ENCODE measurements around the gene SMDT1.

The SMDT1 gene

GRCh38 chr22:42079319-42080251 is at the start of gene SMDT1:
Gene SMDT1 (plus strand): TSS chr22:42079700. CDS start chr22:42079769, 69 bp downstream.
- TF ChIP-seq CTCF (IDR thresholded peaks at IDR 0.05; ENCODE audit: extremely low read depth, insufficient read depth, missing control alignments): no peak
- peak; percentile 99 for DNase-seq (ENCODE audit: low spot score)
- in situ Hi-C loops (cut with MboI; ENCODE audit: low pct_unique_long_range_greater_than_20kb, low sequenced_read_pairs, unreplicated experiment): loop anchor here (10.0 kb wide), 1 partner anchor 95 kb away; no protein-coding TSS in a partner anchor

GRCh38 chr22:42033263-42034181 is 46.0 kb upstream of the SMDT1 start:
- in situ Hi-C loops (cut with MboI; ENCODE audit: low pct_unique_long_range_greater_than_20kb, low sequenced_read_pairs, unreplicated experiment): no loop called here
- DNase-seq (ENCODE audit: low spot score): no peak
- TF ChIP-seq CTCF (IDR thresholded peaks at IDR 0.05; ENCODE audit: extremely low read depth, insufficient read depth, missing control alignments): no peak

GRCh38 chr22:42035256-42035655 is 44.2 kb upstream of the SMDT1 start:
- in situ Hi-C loops (cut with MboI; ENCODE audit: low pct_unique_long_range_greater_than_20kb, low sequenced_read_pairs, unreplicated experiment): no loop called here
- no peak for TF ChIP-seq CTCF (IDR thresholded peaks at IDR 0.05; ENCODE audit: extremely low read depth, insufficient read depth, missing control alignments)
- no peak for DNase-seq (ENCODE audit: low spot score)

GRCh38 chr22:42039271-42039670 is 40.2 kb upstream of the SMDT1 start:
- in situ Hi-C loops (cut with MboI; ENCODE audit: low pct_unique_long_range_greater_than_20kb, low sequenced_read_pairs, unreplicated experiment): no loop called here
- TF ChIP-seq CTCF (IDR thresholded peaks at IDR 0.05; ENCODE audit: extremely low read depth, insufficient read depth, missing control alignments): no peak
- DNase-seq (ENCODE audit: low spot score): no peak

- no peak for DNase-seq (ENCODE audit: low spot score)
- TF ChIP-seq CTCF (IDR thresholded peaks at IDR 0.05; ENCODE audit: extremely low read depth, insufficient read depth, missing control alignments): no peak
- in situ Hi-C loops (cut with MboI; ENCODE audit: low pct_unique_long_range_greater_than_20kb, low sequenced_read_pairs, unreplicated experiment): no loop called here
Observed at GRCh38 chr22:42041784-42042183, 37.7 kb upstream of the SMDT1 start.

GRCh38 chr22:42050641-42051180 is 28.8 kb upstream of the SMDT1 start:
- in situ Hi-C loops (cut with MboI; ENCODE audit: low pct_unique_long_range_greater_than_20kb, low sequenced_read_pairs, unreplicated experiment): no loop called here
- no peak for TF ChIP-seq CTCF (IDR thresholded peaks at IDR 0.05; ENCODE audit: extremely low read depth, insufficient read depth, missing control alignments)

More at GRCh38 chr22:42050641-42051180, 28.8 kb upstream of the SMDT1 start:
- DNase-seq (ENCODE audit: low spot score): no peak

Measured in GM13977 (cell line).